Neutrophil (primary cell): ENCODE results near the gene ITLN1.

Experiments
- H3K27ac ChIP-seq: fragments of 200-600 bp; sonication (generic); 2 replicates; pipeline ENCODE4 v1.5.1; 2016; ENCODE audit warnings: mild to moderate bottlenecking, moderate library complexity
- H3K27me3 ChIP-seq: fragments of 200-600 bp; sonication (generic); 2 replicates; pipeline ENCODE4 v1.6.0; 2016; ENCODE audit warnings: mild to moderate bottlenecking
- H3K36me3 ChIP-seq: fragments of 200-600 bp; sonication (generic); 2 replicates; pipeline ENCODE4 v1.5.1; 2017
- H3K4me1 ChIP-seq, 2 experiments: fragments of 200-600 bp in 1 of 2; sonication (generic) in 1 of 2; 1 replicate in 1 of 2; 2 replicates in 1 of 2; pipeline versions ENCODE4 v1.5.1 to v1.6.1; 2013 to 2016; ENCODE audit warnings: low read depth in 1 of 2, low read length in 1 of 2, mild to moderate bottlenecking in 1 of 2, moderate library complexity in 1 of 2; ENCODE audit not compliant: control insufficient read depth in 1 of 2, insufficient read depth in 1 of 2
- H3K4me3 ChIP-seq, 2 experiments: fragments of 200-600 bp in 1 of 2; sonication (generic) in 1 of 2; 1 replicate in 1 of 2; 2 replicates in 1 of 2; pipeline ENCODE4 v1.5.1; 2013 to 2016; ENCODE audit warnings: low read depth in 1 of 2, low read length in 1 of 2, mild to moderate bottlenecking in 1 of 2, moderate library complexity in 1 of 2
- H3K9me3 ChIP-seq: fragments of 200-600 bp; sonication (generic); 2 replicates; pipeline ENCODE4 v1.5.1; 2016
- CTCF ChIP-seq: fragments of 200-600 bp; sonication (generic); IDR thresholded peaks from 2 replicates; pipeline ENCODE4 v1.5.1; 2016; ENCODE audit warnings: antibody characterized with exemption

The ITLN1 gene

GRCh38 chr1:160863061-160863773, 21.8 kb downstream of the ITLN1 start:
- peak overlapping the region in 1 of 2 experiments; percentile 19 for H3K4me3 ChIP-seq
- H3K27ac ChIP-seq = peak overlapping the region; percentile 62
- H3K4me1 ChIP-seq = peaks cover 47 to 55% of the 10 kb centered on the region in 2 experiments
- H3K36me3 ChIP-seq = no peaks in the 10 kb centered on the region
- no peak for TF ChIP-seq CTCF
- H3K9me3 ChIP-seq = no peaks in the 10 kb centered on the region
- H3K27me3 ChIP-seq = no peaks in the 10 kb centered on the region

DNA sequence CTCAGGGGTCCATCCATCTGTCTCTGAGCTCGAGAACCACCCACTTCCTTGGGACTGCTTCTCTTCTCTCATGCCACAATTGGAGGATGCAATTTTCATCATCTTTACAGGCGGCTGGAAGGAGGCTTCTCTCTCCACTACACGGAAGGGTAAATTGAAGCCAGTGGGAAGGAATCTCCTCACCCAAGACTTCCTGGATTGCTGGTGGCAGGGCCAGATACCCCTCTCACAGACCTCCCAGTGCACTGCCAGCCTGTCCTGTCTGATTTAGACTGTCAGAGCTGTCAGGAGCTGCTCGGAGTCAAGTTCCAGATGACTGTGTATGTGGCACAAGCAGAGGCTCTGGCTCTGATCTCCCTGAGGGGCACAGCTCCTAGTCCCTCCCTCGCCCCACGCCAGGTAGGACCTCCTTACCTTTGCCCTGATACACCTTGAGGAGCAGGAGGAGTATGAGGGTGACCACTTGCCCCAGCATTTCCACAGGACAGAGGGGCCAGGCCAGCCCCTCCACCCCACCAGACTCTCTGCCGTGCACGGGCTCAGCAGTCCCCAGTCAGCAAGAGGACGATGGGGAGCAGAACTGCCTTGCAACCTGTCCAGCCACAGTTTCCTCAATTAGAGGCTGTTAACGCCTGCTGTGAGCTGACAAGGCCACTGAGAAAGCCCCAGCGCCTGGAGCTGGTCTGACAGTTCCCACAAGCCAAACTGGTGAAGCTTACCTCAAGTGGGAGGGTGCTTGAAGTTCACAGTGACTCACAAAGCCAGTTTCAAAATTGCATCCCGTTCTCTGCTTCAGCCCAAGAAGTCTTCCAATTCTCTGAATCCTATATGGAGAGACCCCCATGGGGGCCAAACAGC, 22.5 kb downstream of the ITLN1 start, which contains the start of gene CD244:
Gene CD244 (minus strand): TSS at position 685 of the 858 bp plus-strand sequence. CDS start 210 bp downstream, at position 475.
- TF ChIP-seq CTCF = no peak
- H3K27me3 ChIP-seq = no peaks in the 10 kb centered on the region
- H3K27ac ChIP-seq = peak within 1 kb of the TSS; percentile 62
- H3K4me1 ChIP-seq = peaks cover 40 to 47% of the 10 kb centered on the region in 2 experiments
- H3K4me3 ChIP-seq = peak within 1 kb of the TSS; percentile 19 to 28
- H3K36me3 ChIP-seq = no peaks in the 10 kb centered on the region
- H3K9me3 ChIP-seq = no peaks in the 10 kb centered on the region

- no peaks in the 10 kb centered on the region for H3K36me3 ChIP-seq
- H3K27ac ChIP-seq = no peak overlapping the region
- no peak overlapping the region for H3K4me3 ChIP-seq
- peaks cover 40 to 48% of the 10 kb centered on the region in 2 experiments for H3K4me1 ChIP-seq
- no peaks in the 10 kb centered on the region for H3K27me3 ChIP-seq
- no peak for TF ChIP-seq CTCF
- H3K9me3 ChIP-seq = no peaks in the 10 kb centered on the region
Observed at GRCh38 chr1:160860840-160861505, 24.0 kb downstream of the ITLN1 start.

DNA sequence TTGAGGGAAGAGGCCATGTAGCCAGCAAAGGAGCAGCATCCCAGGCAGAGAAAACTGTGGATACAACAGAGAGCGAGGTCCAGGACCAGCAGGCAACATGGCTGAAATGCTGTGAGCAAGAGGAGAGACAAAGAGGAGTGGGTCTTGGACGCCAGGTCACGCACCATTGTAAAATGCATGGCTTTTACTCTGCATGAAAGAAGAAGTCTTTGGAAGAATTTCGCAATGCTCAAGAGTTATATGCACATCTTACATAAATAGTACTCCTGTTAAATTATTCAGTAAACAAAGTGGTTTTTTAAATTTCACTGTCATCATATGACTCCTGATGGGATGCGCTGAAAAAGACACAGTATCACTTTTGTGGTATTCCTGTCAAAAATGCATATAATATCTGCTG, 25.8 kb downstream of the ITLN1 start:
- Histone ChIP-seq H3K4me1 (peaks cover 48 to 57% of the 10 kb centered on the region in 2 experiments), H3K36me3 (no peaks in the 10 kb centered on the region), H3K4me3 (no peak overlapping the region), H3K9me3 (no peaks in the 10 kb centered on the region), H3K27me3 (no peaks in the 10 kb centered on the region), H3K27ac (no peak overlapping the region)
- TF ChIP-seq CTCF = no peak

DNA sequence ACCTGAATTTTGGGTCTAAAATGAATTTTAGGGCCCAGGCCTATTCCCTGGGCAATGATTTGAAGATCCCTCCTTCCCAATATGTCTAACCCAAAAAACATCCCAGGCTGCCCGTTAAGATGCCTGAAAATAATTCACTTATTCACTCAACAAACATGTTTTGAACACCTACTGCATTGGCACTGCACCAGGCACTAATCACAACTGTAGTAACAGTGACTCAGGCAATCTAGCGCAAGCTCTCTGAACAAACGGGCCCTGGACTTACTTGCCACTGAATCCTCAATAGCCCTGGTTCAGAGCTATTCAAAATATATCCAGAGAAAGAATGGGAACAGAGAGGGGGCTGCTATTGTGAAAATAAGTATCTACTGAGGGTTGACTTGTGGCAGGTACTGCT, 26.5 kb downstream of the ITLN1 start:
- Histone ChIP-seq H3K9me3 (no peaks in the 10 kb centered on the region), H3K27me3 (no peaks in the 10 kb centered on the region), H3K36me3 (no peaks in the 10 kb centered on the region), H3K27ac (no peak overlapping the region), H3K4me3 (no peak overlapping the region), H3K4me1 (peaks cover 46 to 53% of the 10 kb centered on the region in 2 experiments)
- TF ChIP-seq CTCF = no peak
